ENCODE data around the gene CD101. TPM values are rescaled to one million over a fixed set of nuclear protein-coding genes. Genes with fewer than 3 reads are reported as not detected.

CD101 gene
- total RNA-seq, 2 experiments from 2014 or later, result 28.6 to 34.4 TPM

- H3K36me3 Mint-ChIP-seq (ENCODE audit: low read depth), result peaks cover 55% of the 10 kb centered on the region
- no peak overlapping the region for H3K4me3 Mint-ChIP-seq
- ChIA-PET POLR2A (interaction anchor here (1.5 kb wide), 1 partner anchor 17 kb away, joined by 3 read pairs; the partner anchor contains the start of gene CD101), CTCF (interaction anchor here (1.3 kb wide), 1 partner anchor 13 kb away, joined by 3 read pairs; no protein-coding TSS in a partner anchor)
- H3K4me1 Mint-ChIP-seq (ENCODE audit: low read depth), result peaks cover 14% of the 10 kb centered on the region
- ATAC-seq (no peak), DNase-seq (no peak)
- no peaks in the 10 kb centered on the region for H3K9me3 Mint-ChIP-seq (ENCODE audit: insufficient read depth)
- H3K27me3 Mint-ChIP-seq (ENCODE audit: low read depth), result no peaks in the 10 kb centered on the region
- H3K27ac Mint-ChIP-seq, result no peak overlapping the region
These were observed 16.1 kb downstream of the CD101 start for GRCh38 chr1:117017648-117018047.

- POLR2A ChIA-PET, result no interaction called here
- CTCF ChIA-PET, result interaction anchor here (1.3 to 1.5 kb wide), 2 partner anchors 11 kb away, joined by 3 read pairs; no protein-coding TSS in a partner anchor
- no peak for ATAC-seq
These were observed 19.1 kb downstream of the CD101 start for GRCh38 chr1:117020526-117021156.

GRCh38 chr1:117022114-117022513, 20.6 kb downstream of the CD101 start:
- Mint-ChIP-seq H3K27ac (no peak overlapping the region), H3K27me3 (ENCODE audit: low read depth) (no peaks in the 10 kb centered on the region), H3K4me3 (no peak overlapping the region), H3K4me1 (ENCODE audit: low read depth) (no peaks in the 10 kb centered on the region), H3K9me3 (ENCODE audit: insufficient read depth) (no peaks in the 10 kb centered on the region), H3K36me3 (ENCODE audit: low read depth) (peaks cover 56% of the 10 kb centered on the region)
- ChIA-PET CTCF (interaction anchor here (0.7 to 1.3 kb wide), 3 partner anchors 13 to 285 kb away, joined by 3 to 4 read pairs (median 3); no protein-coding TSS in a partner anchor), POLR2A (interaction anchor here (0.6 kb wide), 1 partner anchor 33 kb away, joined by 3 read pairs; no protein-coding TSS in a partner anchor)
- ATAC-seq, result no peak
- DNase-seq, result no peak

More at GRCh38 chr1:117020526-117021156, 19.1 kb downstream of the CD101 start:
- no peak overlapping the region for H3K4me3 Mint-ChIP-seq
- DNase-seq, result no peak
- H3K4me1 Mint-ChIP-seq (ENCODE audit: low read depth), result no peaks in the 10 kb centered on the region
- H3K27me3 Mint-ChIP-seq (ENCODE audit: low read depth), result no peaks in the 10 kb centered on the region
- no peaks in the 10 kb centered on the region for H3K9me3 Mint-ChIP-seq (ENCODE audit: insufficient read depth)
- H3K36me3 Mint-ChIP-seq (ENCODE audit: low read depth), result peaks cover 52% of the 10 kb centered on the region
- no peak overlapping the region for H3K27ac Mint-ChIP-seq

GRCh38 chr1:117025568-117025967, 24.0 kb downstream of the CD101 start:
- ChIA-PET POLR2A (interaction anchor here (0.6 kb wide), 1 partner anchor 271 kb away, joined by 3 read pairs; no protein-coding TSS in a partner anchor), CTCF (no interaction called here)
- DNase-seq (no peak), ATAC-seq (no peak)
- Mint-ChIP-seq H3K27ac (no peak overlapping the region), H3K36me3 (ENCODE audit: low read depth) (peaks cover 39% of the 10 kb centered on the region), H3K27me3 (ENCODE audit: low read depth) (no peaks in the 10 kb centered on the region), H3K4me1 (ENCODE audit: low read depth) (no peaks in the 10 kb centered on the region), H3K4me3 (no peak overlapping the region), H3K9me3 (ENCODE audit: insufficient read depth) (no peaks in the 10 kb centered on the region)

GRCh38 chr1:117026361-117026760, 24.8 kb downstream of the CD101 start:
- Mint-ChIP-seq H3K4me1 (ENCODE audit: low read depth) (no peaks in the 10 kb centered on the region), H3K9me3 (ENCODE audit: insufficient read depth) (no peaks in the 10 kb centered on the region), H3K4me3 (no peak overlapping the region), H3K36me3 (ENCODE audit: low read depth) (peaks cover 32% of the 10 kb centered on the region), H3K27ac (no peak overlapping the region), H3K27me3 (ENCODE audit: low read depth) (no peaks in the 10 kb centered on the region)
- ATAC-seq (no peak), DNase-seq (no peak)
- POLR2A ChIA-PET, result interaction anchor here (0.6 kb wide), 1 partner anchor 271 kb away, joined by 3 read pairs; no protein-coding TSS in a partner anchor
- CTCF ChIA-PET, result interaction anchor here (2.4 kb wide), 1 partner anchor 17 kb away, joined by 8 read pairs; no protein-coding TSS in a partner anchor

- H3K4me1 Mint-ChIP-seq (ENCODE audit: low read depth), result no peaks in the 10 kb centered on the region
- DNase-seq (no peak), ATAC-seq (no peak)
- H3K27me3 Mint-ChIP-seq (ENCODE audit: low read depth), result no peaks in the 10 kb centered on the region
- H3K27ac Mint-ChIP-seq, result no peak overlapping the region
- POLR2A ChIA-PET, result interaction anchor here (0.9 to 1.6 kb wide), 2 partner anchors 30 to 43 kb away, joined by 3 read pairs; partner anchors contain the start of gene TTF2
- no peak overlapping the region for H3K4me3 Mint-ChIP-seq
- CTCF ChIA-PET, result interaction anchor here (1.6 kb wide), 1 partner anchor 95 kb away, joined by 5 read pairs; no protein-coding TSS in a partner anchor
- H3K36me3 Mint-ChIP-seq (ENCODE audit: low read depth), result peaks cover 27% of the 10 kb centered on the region
- no peaks in the 10 kb centered on the region for H3K9me3 Mint-ChIP-seq (ENCODE audit: insufficient read depth)
These were observed 28.1 kb downstream of the CD101 start for GRCh38 chr1:117029685-117030084.

GRCh38 chr1:117030271-117030877, 28.8 kb downstream of the CD101 start:
- no peaks in the 10 kb centered on the region for H3K4me1 Mint-ChIP-seq (ENCODE audit: low read depth)
- no peak overlapping the region for H3K27ac Mint-ChIP-seq
- H3K9me3 Mint-ChIP-seq (ENCODE audit: insufficient read depth), result no peaks in the 10 kb centered on the region
- no peak overlapping the region for H3K4me3 Mint-ChIP-seq
- ChIA-PET CTCF (interaction anchor here (1.4 to 1.6 kb wide), 2 partner anchors 9 to 96 kb away, joined by 3 to 5 read pairs; no protein-coding TSS in a partner anchor), POLR2A (interaction anchor here (0.9 to 1.6 kb wide), 2 partner anchors 29 to 43 kb away, joined by 3 read pairs; partner anchors contain the start of gene TTF2)
- H3K27me3 Mint-ChIP-seq (ENCODE audit: low read depth), result no peaks in the 10 kb centered on the region
- no peak for ATAC-seq
- no peak for DNase-seq
- H3K36me3 Mint-ChIP-seq (ENCODE audit: low read depth), result peaks cover 25% of the 10 kb centered on the region

GRCh38 chr1:117032266-117032665, 30.7 kb downstream of the CD101 start:
- H3K9me3 Mint-ChIP-seq (ENCODE audit: insufficient read depth), result no peaks in the 10 kb centered on the region
- ATAC-seq (no peak), DNase-seq (no peak)
- no peak overlapping the region for H3K27ac Mint-ChIP-seq
- no peak overlapping the region for H3K4me3 Mint-ChIP-seq
- H3K27me3 Mint-ChIP-seq (ENCODE audit: low read depth), result no peaks in the 10 kb centered on the region
- CTCF ChIA-PET, result no interaction called here
- H3K36me3 Mint-ChIP-seq (ENCODE audit: low read depth), result peaks cover 22% of the 10 kb centered on the region
- no peaks in the 10 kb centered on the region for H3K4me1 Mint-ChIP-seq (ENCODE audit: low read depth)
- POLR2A ChIA-PET, result no interaction called here

GRCh38 chr1:117032681-117033539, 31.4 kb downstream of the CD101 start:
- no peak overlapping the region for H3K27ac Mint-ChIP-seq

GRCh38 chr1:117033772-117034171, 32.2 kb downstream of the CD101 start:
- CTCF ChIA-PET, result no interaction called here
- DNase-seq (no peak), ATAC-seq (no peak)
- Mint-ChIP-seq H3K27ac (no peak overlapping the region), H3K4me1 (ENCODE audit: low read depth) (no peaks in the 10 kb centered on the region), H3K4me3 (no peak overlapping the region), H3K9me3 (ENCODE audit: insufficient read depth) (no peaks in the 10 kb centered on the region), H3K36me3 (ENCODE audit: low read depth) (peaks cover 24% of the 10 kb centered on the region), H3K27me3 (ENCODE audit: low read depth) (no peaks in the 10 kb centered on the region)
- POLR2A ChIA-PET, result no interaction called here

More at GRCh38 chr1:117032681-117033539, 31.4 kb downstream of the CD101 start:
- H3K9me3 Mint-ChIP-seq (ENCODE audit: insufficient read depth), result no peaks in the 10 kb centered on the region
- no peak for DNase-seq
- ChIA-PET POLR2A (no interaction called here), CTCF (no interaction called here)
- no peaks in the 10 kb centered on the region for H3K4me1 Mint-ChIP-seq (ENCODE audit: low read depth)
- no peak overlapping the region for H3K4me3 Mint-ChIP-seq
- no peak for ATAC-seq
- peaks cover 22% of the 10 kb centered on the region for H3K36me3 Mint-ChIP-seq (ENCODE audit: low read depth)
- H3K27me3 Mint-ChIP-seq (ENCODE audit: low read depth), result no peaks in the 10 kb centered on the region

GRCh38 chr1:117034791-117035290, 33.3 kb downstream of the CD101 start:
- ChIA-PET CTCF (no interaction called here), POLR2A (no interaction called here)
- no peak for ATAC-seq
- no peaks in the 10 kb centered on the region for H3K9me3 Mint-ChIP-seq (ENCODE audit: insufficient read depth)
- H3K27ac Mint-ChIP-seq, result peak overlapping the region; percentile 5
- DNase-seq, result no peak
- peaks cover 25% of the 10 kb centered on the region for H3K36me3 Mint-ChIP-seq (ENCODE audit: low read depth)
- H3K4me1 Mint-ChIP-seq (ENCODE audit: low read depth), result no peaks in the 10 kb centered on the region
- no peaks in the 10 kb centered on the region for H3K27me3 Mint-ChIP-seq (ENCODE audit: low read depth)
- H3K4me3 Mint-ChIP-seq, result no peak overlapping the region

Data from activated CD8-positive, alpha-beta T cell treated with anti-CD3 and anti-CD28 coated beads, Interleukin-2, amount 10 ng/mL, durations not matched to agents 7 days and 5 days (primary cell).